Endothelial cell of umbilical vein (primary cell): Measurements from ENCODE around the gene SP1.

Experiments used
- CTCF ChIP-seq, 2 donors: IDR thresholded peaks; 1 replicate in 1 of 2; 2 replicates in 1 of 2; pipeline ENCODE4 v1.5.1; 2011; ENCODE audit warnings: low read length in 2 of 2, mild to moderate bottlenecking in 2 of 2, moderate library complexity in 2 of 2, control low read depth in 1 of 2, inconsistent platforms in 1 of 2, low read depth in 1 of 2; ENCODE audit not compliant: insufficient read depth in 1 of 2; ENCODE audit errors: extremely low read depth in 1 of 2
- EZH2 ChIP-seq: IDR thresholded peaks from 2 replicates; pipeline ENCODE4 v1.6.1; 2012; ENCODE audit warnings: borderline replicate concordance, low read depth, mild to moderate bottlenecking, moderate library complexity, low read length, inconsistent platforms; ENCODE audit not compliant: severe bottlenecking
- MAX ChIP-seq: IDR thresholded peaks from 2 replicates; pipeline ENCODE4 v1.6.1; 2011; ENCODE audit not compliant: insufficient read depth, insufficient read length
- MYC ChIP-seq: IDR thresholded peaks from one replicate; pipeline ENCODE4 v1.6.1; 2011; ENCODE audit warnings: mild to moderate bottlenecking, low read depth, low read length

GRCh38 chr12:53423597-53423996, 43.6 kb downstream of the SP1 start, which contains the start of gene AMHR2:
- TF ChIP-seq MAX, result no peak
- TF ChIP-seq CTCF (IDR thresholded peaks at IDR 0.05; ENCODE audit: extremely low read depth in 1 of 2, insufficient read depth in 1 of 2, low read depth in 1 of 2, low read length in 2 of 2), result no peak
- no peak for TF ChIP-seq EZH2
- no peak for TF ChIP-seq MYC
